Upper lobe of left lung (tissue), 6 donors: ENCODE results near the gene TENM4. TPM values are rescaled to one million over a fixed set of nuclear protein-coding genes. Genes with fewer than 3 reads are reported as not detected.
A peak's percentile ranks its signal among the peaks of the same experiment; 100 is the strongest.

Source experiments
- ATAC-seq, 2 donors: fragments of 200-7000 bp; cut with Tn5 transposase; one replicate each; pipeline ENCODE4 v1.9.1; 2022; ENCODE audit warnings: mild to moderate bottlenecking in 2 of 2, moderate library complexity in 2 of 2; ENCODE audit not compliant: low FRiP score in 2 of 2
- DNase-seq, 2 donors: peaks; one replicate each; pipeline ENCODE4 v3.0.0-alpha.2; 2019 to 2020
- H3K27ac ChIP-seq, 4 donors: fragments of 200-600 bp; sonication (generic); one replicate each; pipeline ENCODE4 v1.5.1; 2016 to 2019
- H3K27me3 ChIP-seq, 4 donors: fragments of 200-600 bp; sonication (generic); one replicate each; pipeline ENCODE4 v1.5.1; 2017 to 2019
- H3K36me3 ChIP-seq, 4 donors: fragments of 200-600 bp; sonication (generic); one replicate each; pipeline ENCODE4 v1.5.1; 2016 to 2019
- H3K4me1 ChIP-seq, 4 donors: fragments of 200-600 bp; sonication (generic); one replicate each; pipeline ENCODE4 v1.5.1; 2018 to 2019
- H3K4me3 ChIP-seq, 4 donors: fragments of 200-600 bp; sonication (generic); one replicate each; pipeline ENCODE4 v1.5.1; 2017 to 2019; ENCODE audit warnings: mild to moderate bottlenecking in 2 of 4, moderate library complexity in 1 of 4
- H3K9me3 ChIP-seq, 4 donors: fragments of 200-600 bp; sonication (generic); one replicate each; pipeline ENCODE4 v1.5.1; 2018 to 2019
- CTCF ChIP-seq, 6 experiments: fragments of 450-650 bp in 4 of 6; fragments of 200-600 bp in 2 of 6; sonication (generic) in 2 of 6; IDR thresholded peaks; one replicate each; pipeline ENCODE4 v1.5.1; 2016 to 2019; ENCODE audit warnings: antibody characterized with exemption in 6 of 6
- EP300 ChIP-seq, 4 donors: sonication (generic); formaldehyde crosslinking; IDR thresholded peaks; one replicate each; pipeline ENCODE4 v1.5.1; 2017; ENCODE audit warnings: antibody characterized with exemption in 4 of 4, control low read depth in 2 of 4
- POLR2A ChIP-seq, 4 donors: fragments of 450-650 bp; IDR thresholded peaks; one replicate each; pipeline ENCODE4 v1.5.1; 2016 to 2017; ENCODE audit warnings: antibody characterized with exemption in 4 of 4, mild to moderate bottlenecking in 2 of 4
- POLR2AphosphoS5 ChIP-seq, 2 donors: sonication (generic); formaldehyde crosslinking; IDR thresholded peaks; one replicate each; pipeline ENCODE4 v1.5.1; 2017; ENCODE audit warnings: antibody characterized with exemption in 2 of 2
- WGBS, 2 donors: methylation state at CpG; one replicate each; pipeline ENCODE4 v1.1.5; 2017 to 2018; 5-methylcytosine and 5-hydroxymethylcytosine counted together
- total RNA-seq, 6 donors: library from RNA; depleted of rRNA in 4 of 6; stranded (reverse); fragments of >200 nt in 4 of 6; gene quantifications; one replicate each; pipeline versions ENCODE4 v1.1.0 to v1.2.1, GENCODE V29; 2016 to 2021
- donor health status: DM: no; HTN: no; CAD: no; lungs with moderate emphysema.
- donor health status: DM: no; HTN: yes; CAD: no; lungs with severe emphysema.

Gene TENM4
- total RNA-seq, 6 donors from 2014 or later = 0.11 to 20.0 (median 3.7) TPM

- no peak for ATAC-seq
- no peak overlapping the region for H3K27ac ChIP-seq
- H3K4me1 ChIP-seq = no peaks in the 10 kb centered on the region
- DNase-seq = no peak
- H3K36me3 ChIP-seq = no peaks in the 10 kb centered on the region
- 59 to 71% methylated on average over 2 of the region's 2 CpGs for WGBS, 2 donors
- no peaks in the 10 kb centered on the region for H3K9me3 ChIP-seq
- H3K27me3 ChIP-seq = no peaks in the 10 kb centered on the region
- TF ChIP-seq EP300 (IDR thresholded peaks at IDR 0.05) (no peak), POLR2AphosphoS5 (IDR thresholded peaks at IDR 0.05) (no peak), CTCF (IDR thresholded peaks at IDR 0.05) (no peak), POLR2A (IDR thresholded peaks at IDR 0.05) (no peak)
- H3K4me3 ChIP-seq = no peak overlapping the region
Observed at GRCh38 chr11:79276736-79277325, 164.0 kb downstream of the TENM4 start.

- no peak for TF ChIP-seq POLR2AphosphoS5 (IDR thresholded peaks at IDR 0.05)
- no peak for TF ChIP-seq EP300 (IDR thresholded peaks at IDR 0.05)
- TF ChIP-seq POLR2A (IDR thresholded peaks at IDR 0.05) = no peak
- TF ChIP-seq CTCF (IDR thresholded peaks at IDR 0.05) = no peak
- 60 to 76% methylated on average over 9 of the region's 9 CpGs for WGBS, 2 donors
- Histone ChIP-seq H3K9me3 (no peaks in the 10 kb centered on the region), H3K36me3 (no peaks in the 10 kb centered on the region), H3K27ac (no peak overlapping the region), H3K4me3 (no peak overlapping the region), H3K4me1 (no peaks in the 10 kb centered on the region), H3K27me3 (no peaks in the 10 kb centered on the region)
- peak in 1 of 2 donors; percentile 23 for ATAC-seq
- DNase-seq = no peak
Observed at GRCh38 chr11:79274636-79275331, 166.0 kb downstream of the TENM4 start.

- Histone ChIP-seq H3K36me3 (no peaks in the 10 kb centered on the region), H3K4me1 (no peaks in the 10 kb centered on the region), H3K27ac (no peak overlapping the region), H3K9me3 (no peaks in the 10 kb centered on the region), H3K4me3 (no peak overlapping the region), H3K27me3 (no peaks in the 10 kb centered on the region)
- DNase-seq (no peak), ATAC-seq (no peak)
- no peak for TF ChIP-seq POLR2AphosphoS5 (IDR thresholded peaks at IDR 0.05)
- 63 to 80% methylated on average over 3 of the region's 3 CpGs for whole genome bisulfite sequencing, 2 donors
Observed at GRCh38 chr11:79273781-79274180, 167.0 kb downstream of the TENM4 start.

GRCh38 chr11:79269611-79270307, 171.1 kb downstream of the TENM4 start:
- DNase-seq (peak in 1 of 2 donors; percentile 12), ATAC-seq (no peak)
- H3K27me3 ChIP-seq = no peaks in the 10 kb centered on the region
- H3K4me3 ChIP-seq = no peak overlapping the region
- no peak for TF ChIP-seq EP300 (IDR thresholded peaks at IDR 0.05)
- TF ChIP-seq CTCF (IDR thresholded peaks at IDR 0.05) = no peak
- no peak for TF ChIP-seq POLR2A (IDR thresholded peaks at IDR 0.05)
- TF ChIP-seq POLR2AphosphoS5 (IDR thresholded peaks at IDR 0.05) = no peak
- H3K36me3 ChIP-seq = no peaks in the 10 kb centered on the region
- no peak overlapping the region for H3K27ac ChIP-seq
- H3K9me3 ChIP-seq = no peaks in the 10 kb centered on the region
- H3K4me1 ChIP-seq = no peaks in the 10 kb centered on the region
- 74 to 80% methylated on average over 6 of the region's 6 CpGs for WGBS, 2 donors

GRCh38 chr11:79266396-79266795, 174.4 kb downstream of the TENM4 start:
- TF ChIP-seq EP300 (IDR thresholded peaks at IDR 0.05) = no peak
- TF ChIP-seq CTCF (IDR thresholded peaks at IDR 0.05) = no peak
- TF ChIP-seq POLR2AphosphoS5 (IDR thresholded peaks at IDR 0.05) = no peak
- no peak for TF ChIP-seq POLR2A (IDR thresholded peaks at IDR 0.05)
- no peak for DNase-seq
- WGBS, 2 donors = 84 to 88% methylated on average over 1 of the region's 1 CpG
- ATAC-seq = no peak
- Histone ChIP-seq H3K27ac (no peak overlapping the region), H3K4me1 (no peaks in the 10 kb centered on the region), H3K36me3 (no peaks in the 10 kb centered on the region), H3K4me3 (no peak overlapping the region), H3K27me3 (no peaks in the 10 kb centered on the region), H3K9me3 (no peaks in the 10 kb centered on the region)
